ENCODE data around the gene CREB3L1. TPM values are rescaled to one million over a fixed set of nuclear protein-coding genes. Genes with fewer than 3 reads are reported as not detected.

CREB3L1 gene
- total and polyA plus RNA-seq, 2 donors from 2014 or later: 2.5 to 7.3 TPM

DNA sequence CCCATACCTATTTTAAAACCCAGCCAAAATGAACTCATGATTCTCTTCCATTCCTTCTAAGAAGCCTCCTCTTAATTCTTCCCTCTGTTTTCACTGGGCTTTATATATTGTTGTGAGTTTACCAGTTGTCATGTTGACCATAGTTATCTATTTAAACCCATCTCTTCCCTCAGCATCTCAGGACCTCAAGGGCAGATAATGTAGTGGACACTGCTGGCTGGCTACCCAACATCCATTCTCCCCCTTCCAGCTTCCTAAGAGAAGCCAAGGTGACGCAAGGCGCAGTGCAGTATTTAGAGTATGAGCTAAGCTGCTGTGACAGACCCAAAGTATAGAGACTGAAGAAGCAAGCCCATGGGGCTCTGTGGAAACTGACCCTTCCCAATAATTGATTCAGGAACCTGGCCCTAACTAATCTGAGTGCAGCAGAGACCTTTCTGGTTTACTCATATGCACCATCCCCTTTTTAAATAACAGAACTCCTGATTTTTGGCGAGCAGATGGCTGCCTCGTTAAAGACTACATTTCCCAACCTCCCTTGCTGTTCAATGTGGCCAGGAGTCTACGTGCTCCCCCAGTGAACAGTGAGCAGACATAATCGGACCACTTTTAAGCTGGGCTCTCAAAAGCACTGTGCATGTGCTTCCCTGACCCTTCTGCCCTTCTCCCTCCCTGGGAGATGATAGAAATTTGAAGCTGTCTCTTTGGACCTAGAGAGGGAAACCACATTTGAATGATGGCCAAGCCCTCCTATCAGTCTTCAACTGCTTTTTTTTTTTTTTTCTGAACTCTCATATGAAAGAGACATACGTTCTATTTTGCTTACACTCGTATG lies 28.1 kb upstream of the CREB3L1 start:
- TF ChIP-seq CTCF (IDR thresholded peaks at IDR 0.05; ENCODE audit: borderline replicate concordance, extremely low read depth, insufficient read depth): no peak
- peak in 1 of 5 donors; percentile 5 for DNase-seq
- intact Hi-C loops (cut with DNase I): no loop called here
- no peaks in the 10 kb centered on the region for H3K4me1 ChIP-seq (ENCODE audit: control insufficient read depth in 2 of 3, insufficient read depth in 2 of 3, low read depth in 1 of 3, low read length in 3 of 3)
- no peak overlapping the region for H3K9ac ChIP-seq (ENCODE audit: low read length in 3 of 3)
- no peaks in the 10 kb centered on the region for H3K9me3 ChIP-seq (ENCODE audit: control insufficient read depth in 2 of 3, insufficient read depth in 1 of 3, low read length in 3 of 3)
- no peaks in the 10 kb centered on the region for H3K27me3 ChIP-seq (ENCODE audit: control insufficient read depth, insufficient read depth, low read length)
- no peaks in the 10 kb centered on the region for H3K36me3 ChIP-seq (ENCODE audit: control insufficient read depth in 2 of 3, insufficient read depth in 3 of 3, low read length in 3 of 3)
- H3K27ac ChIP-seq (ENCODE audit: low read depth in 2 of 2, low read length in 2 of 2): no peak overlapping the region
- no peak overlapping the region for H3K4me3 ChIP-seq (ENCODE audit: low read length in 3 of 3)
- FAIRE-seq: no peak

GRCh38 chr11:46249938-46250744 lies 27.3 kb upstream of the CREB3L1 start:
- intact Hi-C loops (cut with DNase I): no loop called here
- no peaks in the 10 kb centered on the region for H3K9me3 ChIP-seq (ENCODE audit: control insufficient read depth in 2 of 3, insufficient read depth in 1 of 3, low read length in 3 of 3)
- no peak for TF ChIP-seq CTCF (IDR thresholded peaks at IDR 0.05; ENCODE audit: borderline replicate concordance, extremely low read depth, insufficient read depth)
- no peak overlapping the region for H3K4me3 ChIP-seq (ENCODE audit: low read length in 3 of 3)
- H3K27ac ChIP-seq (ENCODE audit: low read depth in 2 of 2, low read length in 2 of 2): no peak overlapping the region
- no peak overlapping the region for H3K9ac ChIP-seq (ENCODE audit: low read length in 3 of 3)
- H3K27me3 ChIP-seq (ENCODE audit: control insufficient read depth, insufficient read depth, low read length): no peaks in the 10 kb centered on the region
- DNase-seq (no peak), FAIRE-seq (no peak)
- H3K4me1 ChIP-seq (ENCODE audit: control insufficient read depth in 2 of 3, insufficient read depth in 2 of 3, low read depth in 1 of 3, low read length in 3 of 3): no peaks in the 10 kb centered on the region
- no peaks in the 10 kb centered on the region for H3K36me3 ChIP-seq (ENCODE audit: control insufficient read depth in 2 of 3, insufficient read depth in 3 of 3, low read length in 3 of 3)

DNA sequence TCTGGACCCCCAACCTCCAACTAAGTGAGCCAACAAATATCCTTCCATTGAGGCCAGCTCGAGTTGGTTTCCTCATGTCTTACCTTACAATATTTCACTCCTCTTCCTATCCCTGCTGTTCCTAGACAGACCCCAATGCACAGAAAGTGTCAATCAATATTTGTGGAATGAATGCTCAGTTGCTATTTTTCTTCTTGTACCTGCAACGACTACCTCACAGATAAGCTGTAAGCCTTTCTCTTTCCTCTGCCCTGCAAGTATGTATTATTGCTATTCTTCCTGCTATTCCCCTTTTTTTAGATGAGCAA lies 26.8 kb upstream of the CREB3L1 start:
- intact Hi-C loops (cut with DNase I): no loop called here
- Histone ChIP-seq H3K4me3 (ENCODE audit: low read length in 3 of 3) (no peak overlapping the region), H3K27ac (ENCODE audit: low read depth in 2 of 2, low read length in 2 of 2) (no peak overlapping the region), H3K36me3 (ENCODE audit: control insufficient read depth in 2 of 3, insufficient read depth in 3 of 3, low read length in 3 of 3) (no peaks in the 10 kb centered on the region), H3K9ac (ENCODE audit: low read length in 3 of 3) (no peak overlapping the region), H3K9me3 (ENCODE audit: control insufficient read depth in 2 of 3, insufficient read depth in 1 of 3, low read length in 3 of 3) (no peaks in the 10 kb centered on the region), H3K27me3 (ENCODE audit: control insufficient read depth, insufficient read depth, low read length) (no peaks in the 10 kb centered on the region), H3K4me1 (ENCODE audit: control insufficient read depth in 2 of 3, insufficient read depth in 2 of 3, low read depth in 1 of 3, low read length in 3 of 3) (no peaks in the 10 kb centered on the region)
- DNase-seq (no peak), FAIRE-seq (no peak)
- TF ChIP-seq CTCF (IDR thresholded peaks at IDR 0.05; ENCODE audit: borderline replicate concordance, extremely low read depth, insufficient read depth): no peak

Data from kidney (tissue), 14 donors.